ENCODE measurements around the gene GRM1.

- no peak for TF ChIP-seq CSRNP3 (CRISPR knock-in tag; IDR thresholded peaks at IDR 0.05)
- TF ChIP-seq ARNTL (CRISPR knock-in tag; IDR thresholded peaks at IDR 0.05; ENCODE audit: borderline replicate concordance, low read depth): no peak
- no peak for TF ChIP-seq GLIS3 (CRISPR knock-in tag; IDR thresholded peaks at IDR 0.05)
- TF ChIP-seq ZFP3 (CRISPR knock-in tag; IDR thresholded peaks at IDR 0.05): no peak
- no peak for TF ChIP-seq PATZ1 (CRISPR knock-in tag; IDR thresholded peaks at IDR 0.05; ENCODE audit: borderline replicate concordance)
- no peak for TF ChIP-seq ZNF70 (CRISPR knock-in tag; IDR thresholded peaks at IDR 0.05)
- TF ChIP-seq SNAI2 (CRISPR knock-in tag; IDR thresholded peaks at IDR 0.05): no peak
- no peak for TF ChIP-seq OSR1 (CRISPR knock-in tag; IDR thresholded peaks at IDR 0.05)
- TF ChIP-seq RARB (CRISPR knock-in tag; IDR thresholded peaks at IDR 0.05): no peak
Observed at GRCh38 chr6:146106532-146106931, 77.7 kb downstream of the GRM1 start.

Data from SK-N-SH treated with all-trans-retinoic acid at 6 μM for 48 hours (cell line).